HG03460 (cell line): ENCODE data around the gene EXOC3L4.
"Not testable (repeated sequence)": the region's sequence is repeated elsewhere in the genome, so short reads cannot be mapped to it uniquely, and the experiment has no call there.

Experiments
- ATAC-seq: cut with Tn5 transposase; IDR thresholded peaks from one replicate; pipeline ENCODE4 v1.9.1; 2021; ENCODE audit not compliant: unreplicated experiment

The EXOC3L4 gene

DNA sequence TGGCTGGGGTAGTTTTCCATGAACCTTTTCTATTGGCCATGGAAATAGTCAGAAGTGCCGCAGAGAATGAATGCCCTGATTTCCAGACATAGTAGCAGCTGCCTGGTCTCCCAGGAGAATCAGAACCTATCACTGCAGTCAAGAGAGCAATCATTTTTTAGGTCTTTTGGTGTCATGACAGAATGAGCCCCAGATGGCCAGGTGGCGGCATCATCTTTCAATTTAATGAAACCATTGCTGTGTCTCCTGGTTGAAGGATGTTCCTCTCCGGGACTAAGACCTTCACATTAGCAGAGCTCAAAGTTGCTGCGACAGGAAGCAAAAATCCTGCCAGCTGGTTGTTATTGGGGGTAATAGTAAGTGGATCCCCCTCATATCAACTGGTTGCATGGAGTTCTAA is 47.5 kb downstream of the EXOC3L4 start:
- no peak for ATAC-seq

DNA sequence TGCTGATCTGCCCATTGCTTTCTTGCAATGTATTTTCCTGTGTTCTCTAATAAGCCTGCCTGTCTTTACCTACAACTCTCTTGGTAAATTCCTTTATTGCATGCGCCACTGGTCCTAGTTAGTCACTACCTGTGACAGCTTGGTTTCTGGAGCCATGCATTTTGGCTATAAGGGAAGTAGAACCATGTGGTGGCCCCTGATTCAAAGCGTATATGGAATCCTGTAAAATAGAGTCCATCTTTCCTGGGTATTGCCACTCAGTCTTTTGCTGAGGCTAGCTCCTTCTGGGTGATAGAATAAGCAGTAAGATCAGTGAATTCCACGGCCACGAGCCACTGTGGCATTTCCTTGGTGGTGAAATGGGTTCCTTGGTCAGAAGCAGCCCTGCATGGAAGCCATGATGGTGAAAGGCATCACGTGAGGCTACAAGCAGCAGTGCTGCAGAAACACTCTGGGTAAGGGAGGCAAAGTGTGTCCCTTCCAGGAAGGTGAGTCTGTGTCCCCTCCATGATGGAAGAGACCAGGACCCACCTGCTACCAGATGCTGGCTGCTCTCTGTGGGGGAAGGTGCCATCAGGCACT is 48.3 kb downstream of the EXOC3L4 start:
- ATAC-seq: no peak

DNA sequence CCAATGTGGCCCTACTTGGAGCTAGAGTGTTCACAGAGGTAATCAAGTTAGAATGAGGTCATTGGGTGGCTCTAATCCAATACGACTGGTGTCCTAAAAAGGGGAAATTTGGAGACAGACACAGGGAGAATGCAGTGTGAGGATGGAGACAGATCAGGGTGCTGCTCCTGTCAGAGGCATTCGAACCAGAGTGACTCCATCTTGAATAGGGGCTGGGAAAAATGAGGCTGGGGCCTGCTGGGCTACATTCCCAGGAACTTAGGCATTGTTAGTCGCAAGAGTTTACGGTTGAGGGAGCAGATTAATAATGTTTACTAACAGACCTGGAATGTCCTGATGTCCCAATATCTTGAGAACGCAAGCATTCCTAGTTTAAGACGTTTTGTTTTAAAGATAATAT is 49.0 kb downstream of the EXOC3L4 start:
- ATAC-seq: no peak

DNA sequence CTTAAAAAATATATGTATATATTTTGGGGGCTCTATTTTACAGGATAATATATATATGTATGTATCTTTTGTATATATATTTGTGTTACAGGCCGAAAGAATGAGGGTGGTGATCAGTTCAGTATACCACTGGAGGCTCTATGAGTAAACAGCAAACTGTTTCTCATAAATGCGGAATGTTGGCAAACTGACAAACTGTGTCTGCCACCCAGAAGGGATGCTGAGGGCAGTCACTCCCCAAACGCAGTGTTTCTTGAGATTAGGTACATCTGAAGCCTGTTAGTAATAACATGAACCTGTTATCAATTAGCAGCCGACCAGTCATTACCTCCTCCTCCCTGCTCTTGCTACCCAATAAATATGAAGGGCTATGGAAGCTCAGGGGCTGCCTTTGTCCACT is 49.6 kb downstream of the EXOC3L4 start:
- no peak for ATAC-seq

DNA sequence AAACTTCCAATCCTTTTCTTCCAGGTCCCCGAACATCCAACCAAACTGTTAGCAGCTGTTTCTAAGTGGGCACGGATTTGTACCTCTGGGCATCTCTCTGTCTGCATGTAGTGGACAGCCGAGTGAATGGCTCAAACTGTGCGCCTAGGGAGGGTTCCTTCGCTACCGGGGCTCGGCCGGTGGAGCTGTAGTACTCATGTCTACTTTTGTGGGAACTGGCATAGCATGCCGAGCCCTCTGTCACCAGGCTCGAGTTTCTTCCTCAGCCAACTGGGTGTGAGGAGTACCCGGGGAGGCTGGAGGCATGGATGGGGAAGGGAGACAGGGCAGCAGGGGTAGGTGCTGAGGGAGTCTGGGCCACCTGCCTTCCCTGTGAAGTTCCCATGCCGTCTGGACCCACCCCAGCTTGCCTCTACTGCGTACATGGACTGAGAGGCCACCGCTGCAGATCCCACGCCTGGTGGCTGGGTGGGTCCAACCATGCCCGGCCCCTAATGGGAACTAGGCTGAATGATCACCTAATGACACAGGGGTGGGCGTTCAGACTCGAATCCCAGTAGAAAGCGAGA is 51.7 kb downstream of the EXOC3L4 start:
- ATAC-seq: no peak

DNA sequence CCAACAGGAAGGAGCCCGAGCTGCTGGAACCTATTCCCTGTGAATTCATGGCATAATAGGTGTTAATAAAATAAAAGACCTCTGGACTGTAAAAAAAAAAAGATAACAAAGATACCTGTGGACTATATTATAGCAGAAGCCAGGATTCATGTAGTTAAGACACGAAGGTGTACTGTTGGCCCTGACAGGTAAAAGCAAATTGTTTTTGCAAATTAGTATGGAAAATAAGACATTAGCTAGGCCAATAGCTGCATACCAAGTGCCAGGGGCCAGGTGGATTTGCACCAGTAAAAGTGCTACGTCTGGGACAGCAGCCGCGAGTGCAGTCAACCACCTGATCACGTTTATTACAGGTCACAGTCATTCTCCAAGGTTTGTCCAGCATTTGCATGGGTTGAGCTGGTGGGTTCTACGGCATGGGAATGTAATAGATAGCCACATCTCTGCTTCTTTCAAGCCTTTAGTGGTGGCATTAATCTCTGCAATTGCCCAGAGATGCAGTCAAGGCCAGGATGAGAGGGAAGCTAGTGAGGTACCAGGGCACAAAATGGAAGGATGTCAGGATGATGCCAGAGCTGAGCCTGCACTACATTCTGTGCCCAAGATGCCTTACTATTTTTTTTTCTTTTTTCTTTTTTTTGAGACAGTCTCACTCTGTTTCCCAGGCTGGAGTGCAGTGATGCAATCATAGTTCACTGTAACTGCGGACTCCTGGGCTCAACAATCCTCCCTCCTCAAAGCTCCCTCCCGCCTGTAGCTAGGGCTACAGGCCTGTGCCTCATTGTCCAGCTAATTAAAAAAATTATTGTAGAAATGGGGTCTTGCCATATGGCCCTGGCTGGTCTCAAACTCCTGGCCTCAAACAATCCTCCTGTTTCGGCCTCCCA is 55.1 kb downstream of the EXOC3L4 start:
- no peak for ATAC-seq

DNA sequence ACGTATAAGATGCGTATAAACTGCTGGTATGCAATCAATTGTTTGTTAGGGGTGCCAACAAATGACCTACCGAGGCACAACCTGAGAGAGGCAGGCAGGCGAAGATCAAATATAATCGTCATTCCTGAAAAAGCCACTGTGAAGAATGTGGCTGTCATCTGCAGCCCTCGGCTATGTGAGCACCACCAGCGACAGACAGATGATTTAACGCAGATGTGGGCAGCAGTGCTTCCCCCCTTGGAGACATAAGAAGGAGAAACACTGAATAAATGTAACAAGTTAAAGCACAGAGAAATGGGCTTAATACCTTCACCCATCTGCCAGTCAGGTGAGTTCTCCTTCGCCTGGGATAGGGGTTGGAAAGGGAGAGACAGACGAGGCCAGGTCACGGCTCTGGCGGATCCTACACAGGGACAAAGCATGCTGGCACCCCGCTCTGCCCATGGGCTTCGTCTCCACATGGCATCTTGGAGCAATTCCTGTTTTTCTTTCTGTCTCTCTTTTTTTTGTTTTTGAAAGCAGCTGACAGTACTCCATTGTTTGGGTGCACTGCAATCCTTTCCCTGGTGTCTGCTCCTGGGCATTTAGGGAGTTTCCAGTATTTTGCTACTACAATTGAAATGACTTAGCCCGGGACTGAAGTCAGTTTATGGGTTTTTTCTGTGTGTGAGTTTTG is 56.9 kb downstream of the EXOC3L4 start:
- ATAC-seq: no peak

GRCh38 chr14:103155010-103155409 is 60.5 kb downstream of the EXOC3L4 start:
- no peak for ATAC-seq

- not testable (repeated sequence) for ATAC-seq
Observed at GRCh38 chr14:103155416-103155815, 60.9 kb downstream of the EXOC3L4 start.

GRCh38 chr14:103155826-103156394 is 61.4 kb downstream of the EXOC3L4 start:
- no peak for ATAC-seq

DNA sequence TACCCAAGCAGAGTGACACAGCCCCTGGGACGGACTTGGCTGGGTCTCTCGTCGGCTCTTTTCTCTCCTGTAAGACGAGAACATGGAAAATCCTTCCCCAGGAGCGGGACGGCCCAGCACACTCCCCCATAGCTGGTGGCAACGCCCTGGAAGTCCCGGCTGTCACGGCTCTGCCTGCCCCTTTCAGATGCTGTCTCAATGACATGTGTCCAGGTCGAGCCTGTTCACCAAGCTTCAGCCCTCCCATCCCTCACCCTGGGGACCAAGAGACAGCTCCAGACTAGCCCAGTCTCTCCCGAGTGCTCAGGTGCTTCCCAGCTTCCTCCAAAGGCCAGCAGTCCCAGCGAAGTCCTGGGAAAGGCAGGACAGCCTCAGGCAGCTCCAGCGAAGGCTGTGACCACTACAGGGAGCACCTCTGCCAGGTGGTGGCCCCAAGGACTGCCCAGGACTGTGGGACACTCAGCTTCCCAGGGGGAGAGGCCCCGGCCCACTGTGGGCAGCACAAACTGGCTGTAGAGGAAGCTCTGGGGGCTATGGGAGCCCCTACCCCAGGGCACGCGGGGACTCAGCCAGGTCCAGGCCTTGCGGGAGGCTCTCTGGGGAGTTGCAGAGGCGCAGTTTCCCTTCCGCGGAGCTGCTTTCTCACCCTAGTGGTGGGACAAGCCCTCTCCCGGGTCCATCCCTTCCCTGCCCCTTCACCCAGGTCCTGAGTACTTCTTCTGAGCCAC is 62.3 kb downstream of the EXOC3L4 start:
- no peak for ATAC-seq

- ATAC-seq: no peak
Observed at GRCh38 chr14:103157969-103158368, 63.4 kb downstream of the EXOC3L4 start.

DNA sequence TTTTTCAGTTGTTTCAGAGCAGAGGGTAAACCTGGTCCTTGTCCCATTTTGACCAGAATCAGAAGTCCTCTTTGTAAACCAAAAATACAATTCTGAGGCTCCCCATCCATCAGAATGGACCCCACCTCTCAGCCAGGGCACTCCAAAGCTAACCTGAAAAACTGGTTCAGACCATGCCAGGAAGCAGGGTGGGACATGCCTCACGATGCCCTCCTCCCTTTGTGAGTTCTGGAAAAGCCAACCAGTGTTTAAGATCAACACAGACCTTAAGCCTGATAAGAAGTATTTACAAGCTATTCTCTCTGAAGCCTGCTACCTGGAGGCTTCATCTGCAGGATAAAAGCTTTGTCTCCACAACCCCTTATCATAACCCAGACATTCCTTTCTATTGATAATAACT is 64.2 kb downstream of the EXOC3L4 start:
- no peak for ATAC-seq
